Raji (cell line): ENCODE results near the gene KLK7.

ENCODE experiments used
- POLR2A ChIP-seq: IDR thresholded peaks from 2 replicates; pipeline ENCODE4 v1.6.1; 2011; ENCODE audit warnings: low read depth, low read length, control low read depth; ENCODE audit not compliant: insufficient read depth

Gene KLK7

GRCh38 chr19:51018745-51019543, 35.2 kb upstream of the KLK7 start:
- TF ChIP-seq POLR2A: no peak

- TF ChIP-seq POLR2A: no peak
Measured at GRCh38 chr19:51016798-51017683, 33.3 kb upstream of the KLK7 start.

GRCh38 chr19:51015691-51016267, 32.1 kb upstream of the KLK7 start:
- no peak for TF ChIP-seq POLR2A

- no peak for TF ChIP-seq POLR2A
Measured at GRCh38 chr19:51014242-51014641, 30.5 kb upstream of the KLK7 start.

GRCh38 chr19:51012661-51013190, 29.0 kb upstream of the KLK7 start:
- no peak for TF ChIP-seq POLR2A

- no peak for TF ChIP-seq POLR2A
Measured at GRCh38 chr19:51010066-51010795, 26.5 kb upstream of the KLK7 start.

- TF ChIP-seq POLR2A: no peak
Measured at GRCh38 chr19:51009061-51009891, 25.6 kb upstream of the KLK7 start.

GRCh38 chr19:51007488-51007887, 23.8 kb upstream of the KLK7 start:
- TF ChIP-seq POLR2A: no peak

GRCh38 chr19:51006406-51006805, 22.7 kb upstream of the KLK7 start:
- no peak for TF ChIP-seq POLR2A

- TF ChIP-seq POLR2A: no peak
Measured at GRCh38 chr19:51005248-51005647, 21.5 kb upstream of the KLK7 start.

- TF ChIP-seq POLR2A: no peak
Measured at GRCh38 chr19:51003316-51003715, 19.6 kb upstream of the KLK7 start.

GRCh38 chr19:51002542-51003311, 19.0 kb upstream of the KLK7 start:
- TF ChIP-seq POLR2A: no peak

GRCh38 chr19:51002089-51002532, 18.4 kb upstream of the KLK7 start:
- no peak for TF ChIP-seq POLR2A

- no peak for TF ChIP-seq POLR2A
Measured at GRCh38 chr19:51001515-51001914, 17.8 kb upstream of the KLK7 start, which contains the start of gene KLK8. Gene KLK8, minus strand, starts transcription at chr19:51001604. Its CDS starts 437 bp downstream, at chr19:51001167.

GRCh38 chr19:51000981-51001380, 17.3 kb upstream of the KLK7 start:
- TF ChIP-seq POLR2A: no peak
